ENCODE results near the gene GRK6. TPM values are rescaled to one million over a fixed set of nuclear protein-coding genes. Genes with fewer than 3 reads are reported as not detected.
A peak's percentile ranks its signal among the peaks of the same experiment; 100 is the strongest.

The GRK6 gene
- polyA plus RNA-seq, 1 donor from 2014 or later, result 22.6 TPM

- H3K4me2 ChIP-seq (ENCODE audit: low read length), result no peak overlapping the region
- peak overlapping the region; percentile 63 for H3K27ac ChIP-seq (ENCODE audit: low read length)
- H3K9me3 ChIP-seq (ENCODE audit: low read length), result no peaks in the 10 kb centered on the region
- H4K20me1 ChIP-seq (ENCODE audit: insufficient read depth), result no peaks in the 10 kb centered on the region
- TF ChIP-seq RAD21 (conservative IDR thresholded peaks at IDR 0.05) (peak; percentile 98), MXI1 (conservative IDR thresholded peaks at IDR 0.05; ENCODE audit: poor library complexity, severe bottlenecking) (peak; percentile 70), SMC3 (conservative IDR thresholded peaks at IDR 0.05; ENCODE audit: poor library complexity) (peak; percentile 97), TAF1 (IDR thresholded peaks at IDR 0.05; ENCODE audit: low read depth) (no peak), EP300 (conservative IDR thresholded peaks at IDR 0.05; ENCODE audit: poor library complexity, severe bottlenecking) (peak; percentile 45), CTCF (IDR thresholded peaks at IDR 0.05; ENCODE audit: poor library complexity, severe bottlenecking) (peak; percentile 98), EZH2 (IDR thresholded peaks at IDR 0.05; ENCODE audit: borderline replicate concordance, insufficient read depth, low read length, poor library complexity, severe bottlenecking) (no peak), REST (IDR thresholded peaks at IDR 0.05; ENCODE audit: borderline replicate concordance) (peak; percentile 48), POLR2AphosphoS5 (IDR thresholded peaks at IDR 0.05) (peak; percentile 37)
- H2AFZ ChIP-seq (ENCODE audit: low read depth, low read length), result no peak overlapping the region
- no peaks in the 10 kb centered on the region for H3K79me2 ChIP-seq (replicated peaks; ENCODE audit: insufficient read depth, low read length)
- no peaks in the 10 kb centered on the region for H3F3A ChIP-seq (ENCODE audit: insufficient read depth, low read length, poor library complexity, severe bottlenecking)
- peak overlapping the region; percentile 64 for H3K9ac ChIP-seq (ENCODE audit: low read length)
- no peaks in the 10 kb centered on the region for H3K36me3 ChIP-seq (ENCODE audit: insufficient read depth, low read length)
- no peak overlapping the region for H3K4me3 ChIP-seq (ENCODE audit: low read length)
- no peaks in the 10 kb centered on the region for H3K27me3 ChIP-seq (ENCODE audit: insufficient read depth, low read depth, low read length)
- no peaks in the 10 kb centered on the region for H3K9me2 ChIP-seq (ENCODE audit: insufficient read depth, low read length)
Observed at GRCh38 chr5:177390363-177391300, 35.8 kb upstream of the GRK6 start.

- H3K9me3 ChIP-seq (ENCODE audit: low read length), result no peaks in the 10 kb centered on the region
- H3K79me2 ChIP-seq (replicated peaks; ENCODE audit: insufficient read depth, low read length), result no peaks in the 10 kb centered on the region
- no peak overlapping the region for H3K4me2 ChIP-seq (ENCODE audit: low read length)
- H3K27ac ChIP-seq (ENCODE audit: low read length), result no peak overlapping the region
- H3K27me3 ChIP-seq (ENCODE audit: insufficient read depth, low read depth, low read length), result no peaks in the 10 kb centered on the region
- no peak overlapping the region for H3K4me3 ChIP-seq (ENCODE audit: low read length)
- H3F3A ChIP-seq (ENCODE audit: insufficient read depth, low read length, poor library complexity, severe bottlenecking), result no peaks in the 10 kb centered on the region
- H2AFZ ChIP-seq (ENCODE audit: low read depth, low read length), result no peak overlapping the region
- H4K20me1 ChIP-seq (ENCODE audit: insufficient read depth), result no peaks in the 10 kb centered on the region
- no peak overlapping the region for H3K9ac ChIP-seq (ENCODE audit: low read length)
- TF ChIP-seq REST (IDR thresholded peaks at IDR 0.05; ENCODE audit: borderline replicate concordance) (no peak), EP300 (conservative IDR thresholded peaks at IDR 0.05; ENCODE audit: poor library complexity, severe bottlenecking) (no peak), EZH2 (IDR thresholded peaks at IDR 0.05; ENCODE audit: borderline replicate concordance, insufficient read depth, low read length, poor library complexity, severe bottlenecking) (no peak), CTCF (IDR thresholded peaks at IDR 0.05; ENCODE audit: poor library complexity, severe bottlenecking) (no peak), RAD21 (conservative IDR thresholded peaks at IDR 0.05) (no peak), MXI1 (conservative IDR thresholded peaks at IDR 0.05; ENCODE audit: poor library complexity, severe bottlenecking) (no peak), TAF1 (IDR thresholded peaks at IDR 0.05; ENCODE audit: low read depth) (no peak), POLR2AphosphoS5 (IDR thresholded peaks at IDR 0.05) (no peak), SMC3 (conservative IDR thresholded peaks at IDR 0.05; ENCODE audit: poor library complexity) (no peak)
- H3K36me3 ChIP-seq (ENCODE audit: insufficient read depth, low read length), result no peaks in the 10 kb centered on the region
- no peaks in the 10 kb centered on the region for H3K9me2 ChIP-seq (ENCODE audit: insufficient read depth, low read length)
Observed at GRCh38 chr5:177392765-177393164, 33.7 kb upstream of the GRK6 start.

Data from neural cell (in vitro differentiated cells).